Activated CD8-positive, alpha-beta memory T cell treated with anti-CD3 and anti-CD28 coated beads, Interleukin-2, amount 10 ng/mL, durations not matched to agents 7 days and 5 days (primary cell): Measurements from ENCODE around the gene KIF3A. TPM values are rescaled to one million over a fixed set of nuclear protein-coding genes. Genes with fewer than 3 reads are reported as not detected.
A peak's percentile ranks its signal among the peaks of the same experiment; 100 is the strongest.

Source experiments
- ATAC-seq: fragments of 150-1000 bp; cut with Tn5 transposase; one replicate; pipeline ENCODE4 v1.10.0; 2021; ENCODE audit warnings: moderate library complexity
- CTCF ChIA-PET: fragments of 350-600 bp; sonication (Branson Sonifier 250); formaldehyde crosslinking; loops from one replicate; lab custom pipeline; 2021; ENCODE audit warnings: antibody characterized with exemption; lab: Charles Lee
- DNase-seq: peaks from one replicate; pipeline ENCODE4 v3.0.0-alpha.2; 2020
- H3K27ac Mint-ChIP-seq: one replicate; pipeline ENCODE4 v1.8.0; 2021; ENCODE audit warnings: mild to moderate bottlenecking, mixed read lengths
- H3K27me3 Mint-ChIP-seq: one replicate; pipeline ENCODE4 v1.8.0; 2021; ENCODE audit warnings: mixed read lengths
- H3K36me3 Mint-ChIP-seq: one replicate; pipeline ENCODE4 v1.8.0; 2021; ENCODE audit warnings: mild to moderate bottlenecking, mixed read lengths
- H3K4me1 Mint-ChIP-seq: one replicate; pipeline ENCODE4 v1.8.0; 2021; ENCODE audit warnings: mixed read lengths
- H3K4me3 Mint-ChIP-seq: one replicate; pipeline ENCODE4 v1.8.0; 2021; ENCODE audit warnings: mild to moderate bottlenecking, moderate library complexity, mixed read lengths
- H3K9me3 Mint-ChIP-seq: one replicate; pipeline ENCODE4 v1.8.0; 2022; ENCODE audit warnings: low read depth, mixed read lengths
- total RNA-seq, 2 experiments: library from RNA; stranded (reverse); gene quantifications; one replicate each; pipeline ENCODE4 v1.2.3, GENCODE V29; 2021

Gene KIF3A
- total RNA-seq, 2 experiments from 2014 or later = 18.2 to 38.8 TPM

DNA sequence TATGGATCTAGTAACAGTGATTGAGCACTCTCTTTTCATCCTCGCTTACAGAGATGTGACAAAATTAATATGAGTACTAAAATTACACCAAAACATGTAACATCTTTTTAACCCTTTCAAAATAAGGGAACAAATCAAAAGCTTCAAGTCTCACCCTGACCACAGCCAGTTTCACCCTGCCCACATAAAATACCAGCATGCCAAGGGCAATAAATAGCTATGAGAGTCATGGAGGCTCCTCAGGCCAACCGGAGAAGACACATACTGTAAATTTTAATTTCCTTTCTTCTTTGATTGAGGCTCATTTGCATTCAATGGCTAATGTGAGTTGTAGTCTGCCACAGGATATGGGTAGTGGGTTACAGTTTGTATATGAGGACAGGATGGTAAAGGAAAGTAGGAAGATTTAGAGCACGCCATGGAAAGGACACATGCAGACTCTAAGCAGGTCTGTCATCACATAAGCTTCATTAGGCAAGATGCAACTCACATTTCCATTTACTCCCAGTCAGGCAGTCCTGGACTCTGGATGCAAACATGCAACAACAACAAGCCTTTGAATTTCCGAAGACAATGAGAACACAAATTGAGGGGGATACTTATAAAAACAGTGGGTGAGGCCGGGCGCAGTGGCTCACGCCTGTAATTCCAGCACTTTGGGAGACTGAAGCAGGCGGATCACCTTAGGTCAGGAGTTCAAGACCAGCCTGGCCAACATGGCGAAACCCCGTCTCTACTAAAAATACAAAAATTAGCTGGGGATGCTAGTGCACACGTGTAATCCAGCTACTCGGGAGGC, 52.2 kb downstream of the KIF3A start:
- Mint-ChIP-seq H3K27me3 (no peaks in the 10 kb centered on the region), H3K9me3 (no peaks in the 10 kb centered on the region), H3K4me1 (peaks cover 43% of the 10 kb centered on the region), H3K27ac (peak overlapping the region; percentile 9), H3K36me3 (peaks cover 11% of the 10 kb centered on the region), H3K4me3 (no peak overlapping the region)
- DNase-seq = peak; percentile 61
- peak; percentile 11 for ATAC-seq
- CTCF ChIA-PET = interaction anchor here (1.0 kb wide), 1 partner anchor 62 kb away, joined by 3 read pairs; the partner anchor contains the start of gene CCNI2

- no peak for DNase-seq
- Mint-ChIP-seq H3K27me3 (no peaks in the 10 kb centered on the region), H3K4me3 (no peak overlapping the region), H3K36me3 (peaks cover 11% of the 10 kb centered on the region), H3K27ac (no peak overlapping the region), H3K4me1 (peaks cover 41% of the 10 kb centered on the region), H3K9me3 (no peaks in the 10 kb centered on the region)
- ATAC-seq = no peak
- CTCF ChIA-PET = interaction anchor here (1.0 kb wide), 1 partner anchor 63 kb away, joined by 3 read pairs; the partner anchor contains the start of gene CCNI2
These were observed 52.9 kb downstream of the KIF3A start for GRCh38 chr5:132684491-132684890.

- H3K9me3 Mint-ChIP-seq = no peaks in the 10 kb centered on the region
- DNase-seq (no peak), ATAC-seq (no peak)
- H3K4me1 Mint-ChIP-seq = peaks cover 21% of the 10 kb centered on the region
- H3K27me3 Mint-ChIP-seq = no peaks in the 10 kb centered on the region
- CTCF ChIA-PET = interaction anchor here (0.6 to 1.0 kb wide), 2 partner anchors 20 to 140 kb away, joined by 3 read pairs; no protein-coding TSS in a partner anchor
- no peak overlapping the region for H3K4me3 Mint-ChIP-seq
- H3K36me3 Mint-ChIP-seq = peaks cover 3% of the 10 kb centered on the region
- no peak overlapping the region for H3K27ac Mint-ChIP-seq
These were observed 55.4 kb downstream of the KIF3A start for GRCh38 chr5:132681983-132682382.

DNA sequence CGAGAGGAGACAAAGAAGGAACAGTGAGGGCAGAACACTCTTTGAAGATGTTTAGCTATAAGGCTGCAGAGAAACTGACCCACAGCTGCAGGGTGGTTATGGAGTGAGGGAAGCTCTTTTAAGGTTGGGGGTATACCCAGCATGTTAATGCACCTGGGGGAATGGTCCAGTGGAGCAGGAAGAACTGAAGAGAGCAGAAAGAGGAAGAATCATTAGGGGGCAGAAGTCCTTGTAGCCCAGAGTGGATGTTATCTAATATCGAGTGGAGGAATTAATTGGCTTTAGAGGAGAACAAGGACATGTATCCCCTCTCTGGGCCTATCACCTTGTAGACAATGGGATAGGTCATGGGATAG, 55.9 kb downstream of the KIF3A start:
- H3K4me1 Mint-ChIP-seq = peaks cover 24% of the 10 kb centered on the region
- ATAC-seq = no peak
- CTCF ChIA-PET = interaction anchor here (1.0 kb wide), 1 partner anchor 19 kb away, joined by 3 read pairs; no protein-coding TSS in a partner anchor

GRCh38 chr5:132680780-132681475, 56.4 kb downstream of the KIF3A start:
- Mint-ChIP-seq H3K4me3 (no peak overlapping the region), H3K9me3 (no peaks in the 10 kb centered on the region), H3K27me3 (no peaks in the 10 kb centered on the region), H3K27ac (no peak overlapping the region), H3K4me1 (peaks cover 26% of the 10 kb centered on the region), H3K36me3 (peaks cover under 1% of the 10 kb centered on the region)
- DNase-seq (no peak), ATAC-seq (no peak)
- CTCF ChIA-PET = no interaction called here

More for the DNA sequence above, 55.9 kb downstream of the KIF3A start:
- peaks cover 3% of the 10 kb centered on the region for H3K36me3 Mint-ChIP-seq
- no peak overlapping the region for H3K4me3 Mint-ChIP-seq
- no peaks in the 10 kb centered on the region for H3K27me3 Mint-ChIP-seq
- H3K9me3 Mint-ChIP-seq = no peaks in the 10 kb centered on the region
- no peak for DNase-seq
- no peak overlapping the region for H3K27ac Mint-ChIP-seq

DNA sequence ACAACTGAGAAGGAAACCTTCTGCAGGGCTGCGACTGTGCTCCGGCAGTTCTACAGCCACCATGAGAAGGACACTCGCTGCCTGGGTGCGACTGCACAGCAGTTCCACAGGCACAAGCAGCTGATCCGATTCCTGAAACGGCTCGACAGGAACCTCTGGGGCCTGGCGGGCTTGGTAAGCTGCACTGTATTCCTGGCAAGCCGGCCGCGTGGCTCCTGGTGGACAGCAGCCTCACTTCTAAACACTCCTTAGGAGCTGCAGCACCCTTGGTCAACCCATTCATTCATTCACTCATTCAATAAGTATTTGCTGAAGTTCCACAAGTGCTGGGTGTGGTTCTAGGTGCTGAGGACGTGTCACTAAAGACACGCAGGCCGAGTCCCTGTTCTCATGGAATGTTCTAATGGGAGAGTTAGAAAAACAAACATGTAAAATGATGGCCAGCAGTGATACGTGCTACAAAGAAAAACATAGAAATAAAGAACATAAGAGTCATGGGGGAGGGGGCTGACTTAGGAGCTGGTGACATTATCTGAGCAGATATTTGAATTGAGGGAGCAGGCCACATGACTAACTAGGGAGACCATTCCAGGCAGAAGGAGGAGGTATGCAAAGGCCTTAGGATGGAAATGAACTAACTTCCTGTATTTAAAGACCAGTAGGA, 57.5 kb downstream of the KIF3A start:
- Mint-ChIP-seq H3K36me3 (peaks cover 3% of the 10 kb centered on the region), H3K27me3 (no peaks in the 10 kb centered on the region), H3K4me3 (no peak overlapping the region), H3K27ac (no peak overlapping the region), H3K9me3 (no peaks in the 10 kb centered on the region), H3K4me1 (peaks cover 28% of the 10 kb centered on the region)
- DNase-seq = no peak
- CTCF ChIA-PET = interaction anchor here (0.8 to 0.9 kb wide), 2 partner anchors 20 to 140 kb away, joined by 3 to 4 read pairs; no protein-coding TSS in a partner anchor
- no peak for ATAC-seq

DNA sequence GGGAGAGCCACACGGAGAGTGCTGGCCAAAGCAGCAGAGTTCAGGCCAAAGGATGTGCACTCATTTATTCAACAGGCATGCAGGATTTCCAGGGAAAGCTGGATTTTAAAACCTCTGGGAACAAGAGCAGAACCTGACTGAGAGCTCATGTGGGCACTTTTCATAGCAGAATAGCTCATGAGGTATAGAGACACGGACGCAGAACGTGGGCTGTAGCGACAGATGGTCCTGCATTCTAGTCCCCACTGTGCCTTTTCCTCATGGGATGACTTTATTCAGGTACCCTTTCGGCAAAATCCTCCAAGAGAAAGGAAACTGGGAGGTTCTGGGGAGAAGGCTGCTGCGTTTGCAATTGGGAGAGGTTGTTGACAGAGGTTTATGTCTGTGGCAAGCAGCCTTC, 58.2 kb downstream of the KIF3A start:
- ATAC-seq = no peak
- DNase-seq = no peak
- CTCF ChIA-PET = interaction anchor here (0.8 to 0.9 kb wide), 2 partner anchors 19 to 141 kb away, joined by 3 to 4 read pairs; no protein-coding TSS in a partner anchor

GRCh38 chr5:132678735-132679134, 58.6 kb downstream of the KIF3A start:
- CTCF ChIA-PET = interaction anchor here (0.9 kb wide), 1 partner anchor 19 kb away, joined by 4 read pairs; no protein-coding TSS in a partner anchor
- Mint-ChIP-seq H3K27me3 (no peaks in the 10 kb centered on the region), H3K4me1 (peaks cover 32% of the 10 kb centered on the region), H3K36me3 (peaks cover 3% of the 10 kb centered on the region), H3K4me3 (no peak overlapping the region), H3K27ac (no peak overlapping the region), H3K9me3 (no peaks in the 10 kb centered on the region)
- DNase-seq = no peak
- no peak for ATAC-seq

More for the DNA sequence above, 58.2 kb downstream of the KIF3A start:
- peaks cover 29% of the 10 kb centered on the region for H3K4me1 Mint-ChIP-seq
- peaks cover 3% of the 10 kb centered on the region for H3K36me3 Mint-ChIP-seq
- no peak overlapping the region for H3K27ac Mint-ChIP-seq
- H3K27me3 Mint-ChIP-seq = no peaks in the 10 kb centered on the region
- no peak overlapping the region for H3K4me3 Mint-ChIP-seq
- H3K9me3 Mint-ChIP-seq = no peaks in the 10 kb centered on the region

- peaks cover 3% of the 10 kb centered on the region for H3K36me3 Mint-ChIP-seq
- DNase-seq (no peak), ATAC-seq (no peak)
- no peak overlapping the region for H3K27ac Mint-ChIP-seq
- H3K4me1 Mint-ChIP-seq = peaks cover 36% of the 10 kb centered on the region
- H3K4me3 Mint-ChIP-seq = no peak overlapping the region
- CTCF ChIA-PET = no interaction called here
- H3K9me3 Mint-ChIP-seq = no peaks in the 10 kb centered on the region
- no peaks in the 10 kb centered on the region for H3K27me3 Mint-ChIP-seq
These were observed 59.5 kb downstream of the KIF3A start for GRCh38 chr5:132677682-132678400.

DNA sequence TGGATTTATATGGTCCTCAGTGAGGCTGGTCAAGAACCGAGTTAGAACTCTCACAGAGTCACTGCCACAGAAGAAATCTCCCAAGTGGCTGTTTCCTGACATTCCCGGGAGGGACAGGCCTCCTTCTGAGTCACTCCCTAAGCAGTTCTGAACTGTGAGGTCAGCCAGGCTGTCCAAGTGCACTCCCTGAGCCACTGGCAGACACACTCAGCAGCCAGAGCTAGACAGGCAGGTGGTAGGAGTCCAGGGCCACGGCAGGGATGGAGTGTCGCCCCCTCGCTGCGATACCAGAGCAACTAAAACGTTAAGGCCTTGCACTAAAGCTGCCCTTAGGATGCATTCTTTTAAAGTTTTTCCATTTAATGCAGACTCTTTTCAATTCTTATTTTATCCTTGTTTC, 60.2 kb downstream of the KIF3A start:
- Mint-ChIP-seq H3K27me3 (no peaks in the 10 kb centered on the region), H3K9me3 (no peaks in the 10 kb centered on the region), H3K36me3 (peaks cover 3% of the 10 kb centered on the region), H3K4me1 (peaks cover 36% of the 10 kb centered on the region), H3K27ac (no peak overlapping the region), H3K4me3 (no peak overlapping the region)
- ATAC-seq = no peak
- DNase-seq = no peak
- CTCF ChIA-PET = no interaction called here

- Mint-ChIP-seq H3K27ac (peak overlapping the region; percentile 82), H3K36me3 (peaks cover 3% of the 10 kb centered on the region), H3K4me3 (no peak overlapping the region), H3K4me1 (peaks cover 36% of the 10 kb centered on the region), H3K27me3 (no peaks in the 10 kb centered on the region), H3K9me3 (peaks cover 1% of the 10 kb centered on the region)
- peak; percentile 40 for ATAC-seq
- DNase-seq = no peak
- CTCF ChIA-PET = interaction anchor here (1.3 to 1.4 kb wide), 2 partner anchors 15 to 149 kb away, joined by 3 to 4 read pairs; no protein-coding TSS in a partner anchor
These were observed 61.2 kb downstream of the KIF3A start for GRCh38 chr5:132675936-132676689.
